Measurements from ENCODE around the gene SOS2. TPM values are rescaled to one million over a fixed set of nuclear protein-coding genes. Genes with fewer than 3 reads are reported as not detected.

The SOS2 gene
- total and polyA plus RNA-seq, 2 of the 8 experiments (the other 6 are each of a cell fraction or from before 2014, with no cell fraction given), result 2.8 to 12.7 TPM

- no peaks in the 10 kb centered on the region for H3K9me3 ChIP-seq (ENCODE audit: insufficient read depth in 2 of 2, low read depth in 1 of 2, low read length in 1 of 2)
- H2BK12ac ChIP-seq (ENCODE audit: low read depth, low read length), result no peak overlapping the region
- FAIRE-seq, result no peak
- POLR2A ChIA-PET (ENCODE audit: partially characterized antibody), result no interaction called here
- no peaks in the 10 kb centered on the region for H3K4me1 ChIP-seq (replicated peaks in 1 of 4; ENCODE audit: control insufficient read depth in 3 of 4, insufficient read depth in 4 of 4, low read length in 3 of 4)
- no peak overlapping the region for H3K4me3 ChIP-seq (ENCODE audit: extremely low read depth in 1 of 4, insufficient read depth in 2 of 4, low read depth in 3 of 4, low read length in 4 of 4)
- no peaks in the 10 kb centered on the region for H3K23me2 ChIP-seq (ENCODE audit: low read depth, low read length)
- no peak overlapping the region for H3K14ac ChIP-seq (ENCODE audit: insufficient read length)
- H3K23ac ChIP-seq (ENCODE audit: insufficient read length), result no peak overlapping the region
- H3K27me3 ChIP-seq (replicated peaks in 1 of 4; ENCODE audit: control insufficient read depth in 3 of 4, extremely low read depth in 1 of 4, insufficient read depth in 3 of 4, low read length in 3 of 4), result no peaks in the 10 kb centered on the region
- 100% methylated on average over 1 of the region's 1 CpG; no CpG with 5 or more reads in 1 of the 2 experiments for WGBS, 2 experiments (ENCODE audit: extremely low coverage in 1 of 2, insufficient coverage in 1 of 2, insufficient read length in 1 of 2, insufficient replicate concordance in 2 of 2, low coverage in 1 of 2, low lambda C conversion rate in 2 of 2, missing lambda C conversion rate in 1 of 2)
- no peak for TF ChIP-seq GABPA (IDR thresholded peaks at IDR 0.05; ENCODE audit: borderline replicate concordance, insufficient read depth, low read length)
- TF ChIP-seq RNF2 (IDR thresholded peaks at IDR 0.05; ENCODE audit: borderline replicate concordance, low read depth, low read length, missing control alignments, poor library complexity, severe bottlenecking), result no peak
- no peak for TF ChIP-seq RBBP5 (IDR thresholded peaks at IDR 0.05; ENCODE audit: borderline replicate concordance, low read depth, low read length)
- no peak for TF ChIP-seq TBP (IDR thresholded peaks at IDR 0.05; ENCODE audit: low read depth, low read length)
- no peak for TF ChIP-seq POU5F1 (IDR thresholded peaks at IDR 0.05; ENCODE audit: low read depth, low read length)
- TF ChIP-seq JUND (IDR thresholded peaks at IDR 0.05; ENCODE audit: low read length), result no peak
- no peak for TF ChIP-seq CBX5 (IDR thresholded peaks at IDR 0.05; ENCODE audit: low read depth, low read length)
- no peak for TF ChIP-seq CHD2 (IDR thresholded peaks at IDR 0.05; ENCODE audit: low read length)
- no peak for TF ChIP-seq ZNF274 (IDR thresholded peaks at IDR 0.05; ENCODE audit: borderline replicate concordance, extremely low read depth, low read length)
- TF ChIP-seq KDM4A (IDR thresholded peaks at IDR 0.05; ENCODE audit: low read depth, low read length, severe bottlenecking), result no peak
- no peak overlapping the region for H4K91ac ChIP-seq (replicated peaks; ENCODE audit: insufficient read length, low read length)
- no peak overlapping the region for H2BK20ac ChIP-seq (ENCODE audit: low read length)
- H3K36me3 ChIP-seq (ENCODE audit: control insufficient read depth in 2 of 4, insufficient read depth in 4 of 4, low read length in 3 of 4), result peaks cover under 1 to 4% (median 2%) of the 10 kb centered on the region in 4 experiments; a peak in 2 of 8 replicates
- H2BK15ac ChIP-seq (ENCODE audit: low read length), result no peak overlapping the region
- DNase-seq (ENCODE audit: low read depth in 1 of 2, low spot score in 2 of 2), result no peak
- H3K18ac ChIP-seq (ENCODE audit: extremely low read depth, low read length), result no peak overlapping the region
- CTCF ChIA-PET (ENCODE audit: partially characterized antibody), result no interaction called here
- no peak overlapping the region for H3K4ac ChIP-seq (replicated peaks; ENCODE audit: insufficient read length, low read depth, low read length)
- no peak overlapping the region for H2AFZ ChIP-seq (ENCODE audit: low read length)
- no peak overlapping the region for H3K56ac ChIP-seq (replicated peaks; ENCODE audit: insufficient read length, low read depth, low read length)
- H2AK5ac ChIP-seq (ENCODE audit: low read depth, low read length), result no peak overlapping the region
- H2BK120ac ChIP-seq (replicated peaks; ENCODE audit: low read depth, low read length), result no peak overlapping the region
- no peak overlapping the region for H3K9ac ChIP-seq (replicated peaks in 1 of 4; ENCODE audit: extremely low read depth in 1 of 4, low read depth in 3 of 4, low read length in 3 of 4)
- no peak overlapping the region for H3K4me2 ChIP-seq (ENCODE audit: insufficient read depth in 1 of 2, low read depth in 2 of 2, low read length in 2 of 2)
- no peak overlapping the region for H3K27ac ChIP-seq (ENCODE audit: low read depth, low read length)
- no peaks in the 10 kb centered on the region for H4K20me1 ChIP-seq (replicated peaks in 1 of 2; ENCODE audit: control insufficient read depth in 1 of 2, insufficient read depth in 2 of 2, low read length in 2 of 2)
- no peaks in the 10 kb centered on the region for H3K79me2 ChIP-seq (ENCODE audit: control insufficient read depth in 1 of 2, insufficient read depth in 2 of 2, low read length in 2 of 2)
- H4K8ac ChIP-seq (ENCODE audit: extremely low read depth, insufficient read depth, low read length), result no peak overlapping the region
- H2BK5ac ChIP-seq (ENCODE audit: low read depth, low read length), result no peak overlapping the region
- H4K5ac ChIP-seq (ENCODE audit: insufficient read length, low read depth, low read length), result no peak overlapping the region
- H3K79me1 ChIP-seq (ENCODE audit: low read depth, low read length), result no peaks in the 10 kb centered on the region
Measured at GRCh38 chr14:50272498-50272897, 41.1 kb upstream of the SOS2 start.

Measured in H1 (cell line).